ENCODE measurements around the gene S100A2. TPM values are rescaled to one million over a fixed set of nuclear protein-coding genes. Genes with fewer than 3 reads are reported as not detected.

S100A2 gene
- total RNA-seq, 1 experiment from 2014 or later = 147 TPM

DNA sequence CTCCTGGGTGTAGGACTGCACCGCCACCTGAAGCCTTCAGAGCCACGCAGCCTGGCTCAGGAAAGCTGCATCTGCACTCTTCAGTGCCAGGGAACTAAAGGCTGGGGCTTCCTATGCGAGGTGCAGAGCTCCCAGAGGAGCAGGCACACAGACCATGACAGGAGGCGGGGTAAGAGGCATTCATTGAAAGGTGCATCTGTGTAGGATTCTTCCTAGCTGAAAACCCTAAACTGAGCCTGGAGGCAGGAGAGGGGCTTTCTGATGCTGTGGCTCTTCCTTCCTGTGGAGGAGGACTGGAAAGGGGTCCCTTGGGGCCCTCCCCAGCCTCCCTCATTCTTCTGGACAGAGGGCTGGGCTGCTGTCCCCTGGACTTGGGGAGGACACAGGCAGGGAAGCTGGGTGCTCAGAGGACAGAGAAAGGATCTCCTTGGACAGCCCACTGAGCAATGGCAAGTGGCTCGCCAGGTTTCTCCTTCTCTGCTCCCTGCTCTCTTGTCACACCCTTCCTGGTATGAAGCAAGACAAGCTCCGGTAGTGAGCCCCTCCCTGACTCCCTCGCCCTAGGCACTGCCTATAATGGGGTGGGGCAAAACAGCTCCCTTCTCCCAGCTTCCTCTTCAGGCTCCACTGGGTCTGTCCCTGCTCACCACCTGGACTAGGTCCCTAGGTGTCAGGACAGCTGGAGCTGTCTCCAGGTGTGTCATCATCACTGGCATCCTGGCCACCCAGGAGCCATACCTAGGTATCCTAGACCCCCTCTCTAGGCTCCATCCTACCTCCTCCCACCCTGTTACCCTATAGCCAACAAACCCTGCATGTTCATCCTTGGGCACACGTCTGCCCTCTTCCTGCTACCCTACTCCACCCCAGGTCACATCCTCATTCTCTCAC, 49.9 kb downstream of the S100A2 start:
- TSS peak; percentile 95 for BruUV-seq (replicated peaks)
- no peaks in the 10 kb centered on the region for H3K36me3 ChIP-seq (ENCODE audit: low read depth)
- H3K4me2 ChIP-seq = peak overlapping the region; percentile 78
- no peaks in the 10 kb centered on the region for H3K9me3 ChIP-seq (ENCODE audit: insufficient read depth, low read depth)
- H3K27me3 ChIP-seq (ENCODE audit: insufficient read depth, low read depth) = no peaks in the 10 kb centered on the region
- CTCF ChIA-PET = interaction anchor here (0.6 to 2.6 kb wide), 5 partner anchors 18 to 233 kb away, joined by 3 to 20 read pairs (median 7); partner anchors contain the start of gene S100A13
- H3K9me2 ChIP-seq (ENCODE audit: insufficient read depth) = no peaks in the 10 kb centered on the region
- peak overlapping the region; percentile 85 for H3K27ac ChIP-seq
- peak overlapping the region; percentile 42; the same call in 1 of the 2 replicates for H3K4me3 ChIP-seq
- H4K20me1 ChIP-seq (ENCODE audit: insufficient read depth) = no peaks in the 10 kb centered on the region
- no peak for TF ChIP-seq EZH2 (IDR thresholded peaks at IDR 0.05; ENCODE audit: low read depth)
- TF ChIP-seq, protein P1, sequence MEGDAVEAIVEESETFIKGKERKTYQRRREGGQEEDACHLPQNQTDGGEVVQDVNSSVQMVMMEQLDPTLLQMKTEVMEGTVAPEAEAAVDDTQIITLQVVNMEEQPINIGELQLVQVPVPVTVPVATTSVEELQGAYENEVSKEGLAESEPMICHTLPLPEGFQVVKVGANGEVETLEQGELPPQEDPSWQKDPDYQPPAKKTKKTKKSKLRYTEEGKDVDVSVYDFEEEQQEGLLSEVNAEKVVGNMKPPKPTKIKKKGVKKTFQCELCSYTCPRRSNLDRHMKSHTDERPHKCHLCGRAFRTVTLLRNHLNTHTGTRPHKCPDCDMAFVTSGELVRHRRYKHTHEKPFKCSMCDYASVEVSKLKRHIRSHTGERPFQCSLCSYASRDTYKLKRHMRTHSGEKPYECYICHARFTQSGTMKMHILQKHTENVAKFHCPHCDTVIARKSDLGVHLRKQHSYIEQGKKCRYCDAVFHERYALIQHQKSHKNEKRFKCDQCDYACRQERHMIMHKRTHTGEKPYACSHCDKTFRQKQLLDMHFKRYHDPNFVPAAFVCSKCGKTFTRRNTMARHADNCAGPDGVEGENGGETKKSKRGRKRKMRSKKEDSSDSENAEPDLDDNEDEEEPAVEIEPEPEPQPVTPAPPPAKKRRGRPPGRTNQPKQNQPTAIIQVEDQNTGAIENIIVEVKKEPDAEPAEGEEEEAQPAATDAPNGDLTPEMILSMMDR (conservative IDR thresholded peaks at IDR 0.05) = no peak
- H3K79me2 ChIP-seq (ENCODE audit: low read depth) = no peaks in the 10 kb centered on the region
- peaks cover 48% of the 10 kb centered on the region for H3F3A ChIP-seq (ENCODE audit: insufficient read depth, low read depth)
- H3K4me1 ChIP-seq (replicated peaks; ENCODE audit: insufficient read depth) = peaks cover 57% of the 10 kb centered on the region
- intact Hi-C loops (cut with micrococcal nuclease; ENCODE audit: unreplicated experiment) = loop anchor here (1.0 to 10.0 kb wide), 4 partner anchors 18 to 269 kb away; no protein-coding TSS in a partner anchor
- H2AFZ ChIP-seq = no peak overlapping the region
- DNase-seq = peak; percentile 87 to 93
- POLR2A ChIA-PET (ENCODE audit: unreplicated experiment) = interaction anchor here (0.6 to 1.5 kb wide), 11 partner anchors 16 to 598 kb away, joined by 3 to 18 read pairs (median 6); partner anchors contain the start of genes CHTOP, S100A13 and S100A6

DNA sequence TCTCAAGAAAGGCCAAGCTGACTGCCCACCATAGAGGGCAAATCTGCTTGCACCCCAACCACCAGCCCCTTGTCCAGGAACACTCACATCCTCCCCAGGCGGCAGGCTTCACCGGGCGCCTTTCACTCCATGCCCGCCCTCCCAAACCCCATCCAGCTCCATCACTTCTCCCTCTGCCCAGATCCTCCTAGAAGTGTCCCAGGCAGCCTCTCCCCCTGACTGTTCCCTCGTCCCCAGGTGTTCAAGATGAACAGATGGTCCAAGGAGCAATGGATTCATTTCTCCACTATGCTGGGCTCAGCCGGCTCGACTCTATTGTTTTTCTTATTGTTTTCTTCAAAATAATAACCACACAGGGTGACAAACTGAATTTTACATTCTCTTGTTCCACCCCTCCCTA, 52.0 kb downstream of the S100A2 start:
- intact Hi-C loops (cut with micrococcal nuclease; ENCODE audit: unreplicated experiment) = loop anchor here (5.0 to 10.0 kb wide), 2 partner anchors 271 to 474 kb away; partner anchors contain the start of gene RAB13
- POLR2A ChIA-PET (ENCODE audit: unreplicated experiment) = no interaction called here
- DNase-seq = no peak
- Histone ChIP-seq H2AFZ (no peak overlapping the region), H3K9me3 (ENCODE audit: insufficient read depth, low read depth) (no peaks in the 10 kb centered on the region), H3K4me2 (no peak overlapping the region), H3F3A (ENCODE audit: insufficient read depth, low read depth) (peaks cover 47% of the 10 kb centered on the region), H4K20me1 (ENCODE audit: insufficient read depth) (no peaks in the 10 kb centered on the region), H3K27me3 (ENCODE audit: insufficient read depth, low read depth) (no peaks in the 10 kb centered on the region), H3K36me3 (ENCODE audit: low read depth) (no peaks in the 10 kb centered on the region), H3K79me2 (ENCODE audit: low read depth) (no peaks in the 10 kb centered on the region), H3K4me1 (replicated peaks; ENCODE audit: insufficient read depth) (peaks cover 50% of the 10 kb centered on the region), H3K9me2 (ENCODE audit: insufficient read depth) (no peaks in the 10 kb centered on the region), H3K4me3 (no peak overlapping the region), H3K27ac (no peak overlapping the region)
- TF ChIP-seq, protein P1 (conservative IDR thresholded peaks at IDR 0.05) = no peak
- no peak for TF ChIP-seq EZH2 (IDR thresholded peaks at IDR 0.05; ENCODE audit: low read depth)
- no TSS peak for BruUV-seq (replicated peaks)
- CTCF ChIA-PET = no interaction called here

DNA sequence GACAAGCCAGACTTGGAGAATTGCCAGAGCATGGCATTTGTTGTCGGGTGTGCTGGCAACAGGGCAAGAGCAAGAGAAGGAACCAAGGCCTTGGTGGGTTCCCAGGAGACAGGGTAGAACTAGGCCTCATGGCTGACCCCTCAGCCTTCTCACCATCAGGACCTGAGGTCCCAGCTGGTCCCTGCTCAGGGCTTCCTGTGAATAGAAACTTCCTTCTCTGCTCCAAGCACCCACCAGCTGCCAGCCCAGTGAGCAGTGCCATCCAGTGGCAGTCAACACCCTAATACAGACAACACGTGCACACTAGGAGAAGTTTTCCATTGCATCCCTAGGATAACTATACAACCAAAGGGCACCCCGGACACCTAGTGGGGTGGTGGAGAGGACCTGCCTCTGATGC, 52.6 kb downstream of the S100A2 start:
- Histone ChIP-seq H3K79me2 (ENCODE audit: low read depth) (no peaks in the 10 kb centered on the region), H3K4me1 (replicated peaks; ENCODE audit: insufficient read depth) (peaks cover 50% of the 10 kb centered on the region), H3K4me2 (no peak overlapping the region), H3K4me3 (no peak overlapping the region), H3K9me3 (ENCODE audit: insufficient read depth, low read depth) (no peaks in the 10 kb centered on the region), H3K36me3 (ENCODE audit: low read depth) (no peaks in the 10 kb centered on the region), H3K27me3 (ENCODE audit: insufficient read depth, low read depth) (no peaks in the 10 kb centered on the region), H2AFZ (no peak overlapping the region), H3K27ac (no peak overlapping the region), H3K9me2 (ENCODE audit: insufficient read depth) (no peaks in the 10 kb centered on the region), H4K20me1 (ENCODE audit: insufficient read depth) (no peaks in the 10 kb centered on the region), H3F3A (ENCODE audit: insufficient read depth, low read depth) (peaks cover 43% of the 10 kb centered on the region)
- no peak for DNase-seq
- POLR2A ChIA-PET (ENCODE audit: unreplicated experiment) = no interaction called here
- intact Hi-C loops (cut with micrococcal nuclease; ENCODE audit: unreplicated experiment) = loop anchor here (5.0 to 10.0 kb wide), 2 partner anchors 272 to 474 kb away; partner anchors contain the start of gene RAB13
- CTCF ChIA-PET = no interaction called here
- no TSS peak for BruUV-seq (replicated peaks)
- TF ChIP-seq EZH2 (IDR thresholded peaks at IDR 0.05; ENCODE audit: low read depth) = no peak
- TF ChIP-seq, protein P1 (conservative IDR thresholded peaks at IDR 0.05) = no peak

Other genes starting within 250 kb of the S100A2 start
- gene PGLYRP4, start 217.0 kb downstream of the S100A2 start, total RNA-seq (2021) = not detected in 2 replicates
- 2.1 and 4.3 TPM in 2 replicates for gene S100A9, start 208.0 kb downstream of the S100A2 start, total RNA-seq (2021)
- not detected in 2 replicates for gene S100A12, start 190.2 kb downstream of the S100A2 start, total RNA-seq (2021)
- gene S100A8, start 174.8 kb downstream of the S100A2 start, total RNA-seq (2021) = not detected in 2 replicates
- not detected in 2 replicates for gene S100A7A, start 149.3 kb downstream of the S100A2 start, total RNA-seq (2021)
- not detected in 2 replicates for gene S100A7, start 105.2 kb downstream of the S100A2 start, total RNA-seq (2021)
- 873 and 994 TPM in 2 replicates for gene S100A6, start 29.9 kb downstream of the S100A2 start, total RNA-seq (2021)
- 7.2 and 11.1 TPM in 2 replicates for gene S100A5, start 24.9 kb downstream of the S100A2 start, total RNA-seq (2021)
- 303 and 346 TPM in 2 replicates for gene S100A4, start 20.0 kb downstream of the S100A2 start, total RNA-seq (2021)
- 1.5 and 2.4 TPM in 2 replicates for gene S100A3, start 16.6 kb downstream of the S100A2 start, total RNA-seq (2021)
- 226 and 276 TPM in 2 replicates for gene S100A16, start 47.3 kb upstream of the S100A2 start, total RNA-seq (2021)
- gene S100A14, start 50.5 kb upstream of the S100A2 start, total RNA-seq (2021) = 411 and 486 TPM in 2 replicates
- gene S100A13, start 61.7 kb upstream of the S100A2 start, total RNA-seq (2021) = 120 and 144 TPM in 2 replicates
- 0.46 and 1.0 TPM in 2 replicates for gene S100A1, start 62.6 kb upstream of the S100A2 start, total RNA-seq (2021)
- 75.1 and 83.9 TPM in 2 replicates for gene CHTOP, start 68.2 kb upstream of the S100A2 start, total RNA-seq (2021)
- gene SNAPIN, start 92.9 kb upstream of the S100A2 start, total RNA-seq (2021) = 25.4 and 29.5 TPM in 2 replicates
- gene ILF2, start 105.1 kb upstream of the S100A2 start, total RNA-seq (2021) = 131 and 145 TPM in 2 replicates
- gene NPR1, start 112.8 kb upstream of the S100A2 start, total RNA-seq (2021) = 0.53 and 0.98 TPM in 2 replicates
- 62.5 and 91.7 TPM in 2 replicates for gene INTS3, start 162.2 kb upstream of the S100A2 start, total RNA-seq (2021)
- 14.4 and 17.1 TPM in 2 replicates for gene SLC27A3, start 209.6 kb upstream of the S100A2 start, total RNA-seq (2021)

Measured in PC-9 (cell line).